HG03571 (cell line): ENCODE results near the gene GPR31.
A peak's percentile ranks its signal among the peaks of the same experiment; 100 is the strongest.
"Not testable (repeated sequence)": the region's sequence is repeated elsewhere in the genome, so short reads cannot be mapped to it uniquely, and the experiment has no call there.

Source experiments
- ATAC-seq: cut with Tn5 transposase; IDR thresholded peaks from one replicate; pipeline ENCODE4 v1.9.1; 2021; ENCODE audit not compliant: unreplicated experiment

GPR31 gene, protein sequence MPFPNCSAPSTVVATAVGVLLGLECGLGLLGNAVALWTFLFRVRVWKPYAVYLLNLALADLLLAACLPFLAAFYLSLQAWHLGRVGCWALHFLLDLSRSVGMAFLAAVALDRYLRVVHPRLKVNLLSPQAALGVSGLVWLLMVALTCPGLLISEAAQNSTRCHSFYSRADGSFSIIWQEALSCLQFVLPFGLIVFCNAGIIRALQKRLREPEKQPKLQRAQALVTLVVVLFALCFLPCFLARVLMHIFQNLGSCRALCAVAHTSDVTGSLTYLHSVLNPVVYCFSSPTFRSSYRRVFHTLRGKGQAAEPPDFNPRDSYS

DNA sequence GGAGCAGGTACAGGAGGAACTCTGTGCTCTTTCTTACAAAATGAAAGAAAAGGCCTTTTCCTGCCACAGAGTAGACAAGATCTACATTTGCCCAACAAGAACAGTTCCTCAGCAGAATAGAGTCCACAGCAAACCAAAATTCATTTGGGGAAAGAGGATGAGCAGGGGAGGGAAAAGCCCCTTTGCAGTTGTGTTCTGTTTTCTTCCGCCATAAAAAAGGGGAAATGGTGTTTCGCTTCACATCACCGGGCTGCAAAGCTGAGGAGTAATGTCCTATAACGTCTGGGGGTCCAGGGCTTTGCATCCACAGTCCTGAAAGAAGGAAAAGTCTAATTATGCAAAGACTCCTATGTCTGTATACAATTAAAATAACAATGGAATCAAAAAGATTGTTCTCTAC is at the start of gene GPR31:
Gene GPR31 (minus strand): TSS at position 118 of the 400 bp plus-strand sequence. CDS start 149 bp downstream, outside the sequence.
- no peak for ATAC-seq

- no peak for ATAC-seq
Measured at GRCh38 chr6:167207527-167207926, 49.7 kb upstream of the GPR31 start.

DNA sequence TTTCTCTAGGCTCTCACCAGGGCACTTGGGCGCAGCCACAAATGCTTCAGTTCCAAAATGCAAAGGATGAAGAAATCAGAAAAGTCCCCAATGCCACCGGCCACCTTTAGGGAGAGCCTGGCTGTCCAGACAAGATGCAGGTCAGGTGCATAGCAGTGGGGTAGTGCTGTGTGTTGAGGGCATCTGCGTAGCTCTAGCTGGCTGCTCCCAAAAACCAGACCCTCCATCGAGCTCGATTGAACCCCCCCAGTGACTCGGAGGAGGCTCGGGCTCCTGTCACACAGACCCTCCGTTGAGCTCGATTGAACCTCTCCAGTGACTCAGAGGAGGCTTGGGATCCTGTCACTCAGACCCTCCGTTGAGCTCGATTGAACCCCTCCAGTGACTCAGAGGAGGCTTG is 47.5 kb upstream of the GPR31 start:
- not testable (repeated sequence) for ATAC-seq

- not testable (repeated sequence) for ATAC-seq
Measured at GRCh38 chr6:167204059-167204348, 46.2 kb upstream of the GPR31 start.

DNA sequence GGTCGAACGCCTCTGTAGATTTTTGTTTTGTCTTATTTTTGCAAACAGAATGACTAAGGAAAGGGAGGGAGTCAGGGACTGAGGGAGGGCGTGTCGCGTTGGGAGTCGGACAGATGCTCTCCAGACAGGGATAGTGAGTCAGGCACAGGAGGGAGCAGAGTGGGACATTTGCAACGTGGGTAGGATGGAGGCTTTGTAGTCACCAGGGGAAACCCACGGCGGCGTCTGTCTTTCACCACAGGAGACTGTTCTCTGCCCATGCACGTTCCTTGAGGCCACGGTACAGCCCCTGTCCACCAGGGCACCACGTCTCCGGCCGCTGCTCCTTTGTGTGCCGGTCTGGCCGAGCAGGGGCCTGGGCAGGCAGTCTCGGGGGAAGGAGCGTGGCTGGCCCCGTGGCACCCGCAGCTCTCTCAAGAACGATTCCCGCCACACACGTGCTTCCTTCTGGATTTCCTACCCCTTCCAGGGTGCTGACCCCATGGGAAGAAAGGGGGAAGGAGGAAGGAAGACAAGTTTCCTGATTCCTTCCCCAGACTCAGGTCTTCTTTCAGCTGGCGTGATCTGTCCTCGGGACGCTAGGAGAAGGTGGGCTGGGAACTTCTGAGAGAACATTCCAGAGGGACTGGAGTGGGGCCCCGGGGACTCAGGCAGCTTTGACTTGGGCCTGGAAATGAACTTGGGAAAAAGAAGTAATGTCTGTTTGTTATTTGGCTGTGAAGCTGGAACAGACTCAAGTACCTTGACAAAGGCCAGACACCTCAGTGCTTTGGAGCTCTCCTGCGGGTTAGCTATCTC is 45.7 kb upstream of the GPR31 start:
- ATAC-seq: not testable (repeated sequence)

DNA sequence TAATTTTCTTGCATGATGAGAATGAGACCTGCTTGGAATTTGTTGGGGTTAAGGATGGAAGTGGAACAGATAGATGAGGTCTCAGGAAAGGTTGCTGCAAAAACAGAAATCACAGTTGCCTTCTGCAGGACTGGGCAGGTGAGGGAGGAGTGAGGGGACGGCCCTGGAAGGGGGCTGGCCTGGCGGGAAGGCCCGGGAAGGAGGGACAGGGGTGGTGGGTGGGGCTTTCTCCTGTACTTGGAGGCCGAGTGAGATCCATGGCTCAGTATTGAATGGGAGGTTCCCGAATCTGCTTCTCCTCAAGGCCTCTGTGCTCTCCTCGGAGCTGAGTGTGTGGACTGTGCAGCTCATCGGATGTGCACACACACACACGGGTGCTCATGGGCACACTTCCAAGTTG is 44.8 kb upstream of the GPR31 start:
- ATAC-seq: not testable (repeated sequence)

DNA sequence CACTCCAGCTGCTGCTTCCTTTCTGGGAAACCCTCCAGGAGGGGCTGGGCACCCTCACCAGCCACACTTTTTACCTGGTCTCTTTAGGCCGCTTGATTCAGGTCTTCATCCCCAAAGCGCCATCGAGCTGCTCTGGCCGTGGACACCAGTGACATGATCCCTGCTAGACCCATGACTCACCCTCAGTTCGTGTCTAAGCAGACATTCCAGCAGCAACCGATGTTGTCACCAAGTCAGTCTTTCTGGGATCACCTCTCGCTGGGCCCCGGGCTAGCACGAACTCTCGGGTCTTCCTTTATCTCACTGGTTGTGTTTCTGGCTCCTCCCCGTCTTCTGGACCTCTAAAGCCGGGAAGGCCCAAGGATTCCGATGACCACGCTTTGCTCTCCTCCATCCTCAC is 43.0 kb upstream of the GPR31 start:
- ATAC-seq: no peak

- ATAC-seq: not testable (repeated sequence)
Measured at GRCh38 chr6:167195941-167196610, 38.3 kb upstream of the GPR31 start.

- ATAC-seq: not testable (repeated sequence)
Measured at GRCh38 chr6:167193515-167194125, 35.8 kb upstream of the GPR31 start.

- ATAC-seq: not testable (repeated sequence)
Measured at GRCh38 chr6:167191043-167191583, 33.3 kb upstream of the GPR31 start.

GRCh38 chr6:167187275-167187674 is 29.5 kb upstream of the GPR31 start:
- not testable (repeated sequence) for ATAC-seq

- ATAC-seq: not testable (repeated sequence)
Measured at GRCh38 chr6:167185101-167185500, 27.3 kb upstream of the GPR31 start.

DNA sequence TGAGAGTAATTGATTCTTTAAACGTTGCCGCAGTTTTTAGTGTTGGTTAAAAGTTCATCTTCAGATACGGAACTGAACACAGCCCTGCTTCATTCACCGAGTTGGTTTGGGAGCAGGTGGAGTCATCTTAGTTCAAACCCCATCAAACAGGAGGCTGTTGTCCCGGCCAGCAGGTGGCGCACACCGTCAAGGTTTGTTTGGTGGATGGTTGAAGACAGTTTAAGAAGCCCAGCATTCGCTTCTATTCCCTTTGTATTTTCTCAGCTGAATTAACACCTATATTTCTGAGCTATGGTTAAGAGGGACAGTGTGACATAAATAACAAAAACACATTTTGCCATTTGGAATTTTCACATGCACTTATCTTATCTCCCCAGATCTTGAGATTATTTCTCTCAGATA is 25.1 kb upstream of the GPR31 start:
- ATAC-seq: peak; percentile 83

DNA sequence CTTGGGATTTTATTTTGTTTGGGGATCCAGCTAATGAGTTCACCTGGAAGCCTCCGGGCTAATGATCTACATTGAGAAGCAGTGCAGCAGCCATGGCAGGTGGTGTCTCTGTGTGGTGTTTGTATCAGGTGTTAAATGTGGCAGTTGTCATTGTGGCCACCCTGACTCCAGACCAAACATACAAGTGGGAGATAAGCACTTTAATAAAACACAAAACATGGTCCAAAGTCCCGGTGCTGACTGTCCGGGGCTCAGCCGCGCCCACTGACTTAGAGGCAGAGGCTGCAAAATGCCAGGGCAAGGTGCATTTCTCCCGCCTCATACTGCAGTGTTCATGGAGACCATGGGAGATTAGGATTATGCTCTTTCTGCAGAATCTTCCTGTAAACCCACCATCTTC is 23.6 kb upstream of the GPR31 start:
- not testable (repeated sequence) for ATAC-seq

DNA sequence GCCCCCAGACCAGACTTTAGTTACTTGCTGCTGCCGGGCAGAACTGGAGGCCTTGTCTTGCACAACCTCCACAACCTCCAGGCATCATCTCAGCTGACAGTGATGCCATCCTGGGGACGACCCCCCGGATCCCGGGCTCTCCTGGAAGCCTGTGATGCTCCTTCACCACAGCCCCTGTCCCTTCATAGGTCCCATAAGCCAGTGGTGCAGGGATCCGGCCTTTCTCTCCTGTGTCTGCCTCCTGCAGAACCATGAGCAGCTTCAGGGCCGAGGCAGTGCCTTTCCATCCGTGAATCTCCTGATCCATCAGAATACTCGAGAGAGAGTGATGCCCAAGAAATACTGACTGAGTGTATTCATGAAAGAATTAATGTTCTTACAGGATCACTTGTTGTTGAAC is 22.3 kb upstream of the GPR31 start:
- ATAC-seq: not testable (repeated sequence)

DNA sequence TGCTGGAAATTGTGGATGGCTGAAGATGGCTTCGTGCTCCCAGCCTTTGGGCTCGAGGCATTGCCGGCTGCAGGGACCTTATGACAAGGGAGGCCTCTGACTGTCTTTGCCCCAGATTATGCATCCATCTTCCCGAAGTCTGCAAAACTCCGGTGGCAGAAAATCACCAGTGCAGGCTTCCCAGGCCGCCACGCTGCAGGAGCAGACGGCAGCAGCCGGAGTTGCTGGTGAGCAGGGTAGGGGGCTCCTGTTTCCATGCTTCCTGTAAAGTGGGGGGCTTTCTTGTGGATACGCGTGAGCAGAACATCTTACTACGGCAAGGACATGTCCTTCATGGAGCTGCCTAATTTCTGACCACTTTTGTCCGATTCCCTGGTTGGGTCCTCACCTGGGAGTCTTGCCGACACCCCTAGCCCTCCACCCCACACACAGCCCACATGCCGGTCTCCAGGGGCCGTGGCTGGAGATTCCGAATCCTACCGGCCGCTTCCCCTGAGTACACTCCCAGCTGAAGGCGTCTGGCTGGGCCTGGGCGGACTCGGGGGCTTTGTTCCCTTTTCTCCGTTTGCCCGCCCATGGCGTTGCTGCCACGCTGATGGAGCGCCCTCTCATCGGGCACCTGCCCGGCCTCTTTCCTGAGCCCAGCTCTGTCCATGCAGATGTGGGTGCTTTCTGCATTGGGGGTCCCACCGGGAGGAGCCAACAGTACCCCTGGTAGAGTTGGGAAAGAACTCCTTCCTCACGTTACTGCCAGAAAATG is 21.3 kb upstream of the GPR31 start:
- not testable (repeated sequence) for ATAC-seq

DNA sequence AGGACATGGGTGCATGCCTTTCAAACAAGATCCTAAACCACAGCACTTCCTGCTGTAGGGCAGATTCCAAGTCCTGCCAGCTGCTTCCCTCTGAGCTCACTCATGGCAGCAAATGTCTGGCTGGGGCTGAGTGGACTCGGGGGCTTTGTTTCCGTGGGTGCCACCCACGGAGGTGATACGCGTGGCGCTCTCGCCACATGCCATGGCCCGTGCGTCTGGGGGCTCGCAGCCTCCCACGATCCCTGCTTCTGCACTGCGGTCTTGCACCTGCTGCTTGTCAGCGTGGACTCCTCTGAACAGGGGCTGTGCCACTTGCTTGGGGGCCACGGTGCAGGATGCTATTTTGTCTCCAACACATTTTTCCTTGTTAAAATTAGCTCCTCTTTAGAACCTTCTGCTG is 19.5 kb upstream of the GPR31 start:
- not testable (repeated sequence) for ATAC-seq

GRCh38 chr6:167172011-167172410 is 14.2 kb upstream of the GPR31 start:
- not testable (repeated sequence) for ATAC-seq

DNA sequence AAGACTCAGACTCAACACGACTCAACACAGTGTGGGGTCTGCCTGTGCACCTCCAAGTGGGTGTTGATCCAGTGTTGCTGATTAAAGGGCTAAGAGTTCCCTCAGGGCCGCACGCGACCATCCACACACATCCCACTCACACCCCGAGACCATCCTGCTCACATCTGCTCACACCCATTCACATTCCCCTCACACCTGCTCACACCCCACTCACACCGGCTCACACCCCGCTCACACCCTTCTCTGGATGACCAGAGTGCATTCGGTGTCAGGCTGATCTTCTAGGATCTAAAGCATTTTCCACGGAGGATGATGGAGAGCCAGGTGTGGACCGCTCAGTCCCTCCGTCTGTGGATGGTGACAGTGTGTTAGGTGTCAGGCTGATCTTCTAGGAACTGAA is 13.5 kb upstream of the GPR31 start:
- not testable (repeated sequence) for ATAC-seq

DNA sequence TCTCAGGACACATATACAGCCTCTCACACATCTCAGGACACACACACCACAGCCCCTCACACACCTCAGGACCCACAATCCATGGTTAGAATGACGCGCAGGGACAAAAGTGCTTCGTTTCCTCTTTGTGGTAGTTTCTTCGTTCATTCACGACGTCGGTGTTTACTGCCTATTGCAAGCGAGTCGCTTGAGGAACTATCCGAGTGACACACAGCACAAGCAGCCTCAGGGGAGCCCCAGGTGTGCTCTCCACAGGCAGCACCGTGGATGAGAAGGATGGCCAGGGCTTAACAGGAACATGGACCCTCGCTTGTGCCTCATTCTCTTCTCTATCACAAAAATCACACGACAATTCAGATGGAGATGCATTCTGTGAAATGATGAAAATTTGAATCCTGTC is 12.1 kb upstream of the GPR31 start:
- ATAC-seq: not testable (repeated sequence)
